NCI-H187 (cell line): ENCODE results near the gene CYP3A4.
"Not testable (repeated sequence)": the region's sequence is repeated elsewhere in the genome, so short reads cannot be mapped to it uniquely, and the experiment has no call there.

ENCODE experiments used
- DNase-seq, 2 experiments: peaks; one replicate each; lab custom pipeline; 2025; lab: John Stamatoyannopoulos, UW

The CYP3A4 gene

DNA sequence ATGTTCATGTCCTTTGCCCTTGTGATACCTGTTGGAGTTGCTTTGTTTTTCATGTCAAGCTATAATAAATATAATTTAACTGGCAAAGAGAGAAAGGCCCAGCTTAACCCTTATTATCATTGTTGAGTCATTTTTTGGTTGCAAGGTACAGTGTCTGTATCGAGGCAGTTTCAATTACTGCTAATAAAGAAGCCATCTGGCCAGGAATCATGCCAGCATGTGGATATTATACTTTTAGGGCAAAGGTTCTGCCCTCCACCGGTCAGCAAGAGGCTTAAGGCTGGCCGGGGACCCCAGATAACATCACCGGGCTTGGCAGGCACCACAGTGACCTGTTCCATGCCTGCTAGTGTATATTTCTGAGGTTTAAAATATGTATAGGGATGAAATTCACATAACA, 9.0 kb upstream of the CYP3A4 start:
- DNase-seq, result no peak

DNA sequence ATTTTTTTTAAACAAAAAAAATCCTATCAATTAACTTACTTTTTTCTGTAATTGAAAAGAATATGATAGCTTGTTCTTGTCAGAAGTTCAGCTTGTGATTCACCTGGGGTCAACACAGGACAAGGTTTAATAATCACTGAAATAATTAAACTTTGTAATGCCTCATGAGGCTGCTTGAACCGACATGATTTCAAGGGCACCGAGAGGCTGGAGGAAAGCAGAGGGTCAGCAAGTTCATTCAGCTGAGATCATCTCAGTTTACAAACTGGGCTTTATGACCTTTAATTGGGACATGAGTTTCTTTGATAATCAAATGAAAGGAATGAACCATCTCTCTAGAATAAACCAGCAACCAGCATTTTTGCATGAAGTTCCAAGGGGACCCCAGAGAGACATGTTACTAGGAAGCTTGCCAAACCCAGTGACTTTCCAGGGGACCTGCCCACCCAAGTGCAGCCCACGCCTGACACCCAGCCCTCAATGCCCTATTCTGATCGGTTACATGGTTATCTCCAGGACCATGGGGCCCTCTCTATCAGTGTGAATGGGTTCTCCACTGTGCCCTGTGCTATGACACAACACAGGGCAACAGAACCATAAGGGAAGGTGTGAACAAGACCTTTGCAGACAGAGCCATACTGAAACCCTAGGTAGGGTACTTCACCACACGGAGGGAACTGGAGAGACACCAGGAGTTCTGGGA, 7.8 kb upstream of the CYP3A4 start:
- DNase-seq, result no peak

DNA sequence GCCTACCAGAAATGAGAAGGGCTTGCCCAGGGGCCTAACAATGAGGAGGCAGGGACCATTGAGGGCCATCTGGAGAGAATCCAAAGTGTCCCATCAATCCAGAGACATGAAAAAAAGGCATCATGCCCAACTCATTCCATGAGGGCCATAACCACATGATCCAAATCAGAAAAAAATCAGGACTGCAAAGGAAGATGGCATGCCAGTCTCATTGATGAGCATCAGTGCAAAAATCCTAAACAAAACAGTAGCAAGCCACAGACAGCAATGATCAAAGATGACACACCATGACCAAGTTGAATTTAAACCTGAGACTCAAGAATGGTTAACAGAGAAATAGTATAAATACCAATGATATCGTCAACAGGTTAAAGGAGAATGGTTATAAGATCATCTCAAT, 7.0 kb upstream of the CYP3A4 start:
- DNase-seq, result no peak

DNA sequence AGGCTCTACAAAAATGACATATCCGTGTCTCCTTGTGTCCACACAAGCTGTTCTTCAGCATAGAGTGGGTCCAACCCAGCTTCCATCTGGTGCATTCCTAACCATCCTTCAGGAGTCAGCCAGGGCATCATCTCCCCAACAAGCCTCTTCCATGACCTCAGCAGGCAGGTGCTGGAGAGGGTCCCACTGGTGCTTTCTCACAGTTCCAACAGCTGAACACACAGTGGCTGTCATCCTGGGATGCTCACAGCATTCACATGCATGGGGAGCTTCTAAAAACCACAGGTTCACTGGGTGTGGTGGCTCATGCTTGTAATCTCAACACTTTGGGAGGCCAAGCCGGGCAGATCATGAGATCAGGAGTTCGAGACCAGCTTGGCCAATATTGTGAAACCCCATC, 6.4 kb upstream of the CYP3A4 start:
- DNase-seq, result no peak

DNA sequence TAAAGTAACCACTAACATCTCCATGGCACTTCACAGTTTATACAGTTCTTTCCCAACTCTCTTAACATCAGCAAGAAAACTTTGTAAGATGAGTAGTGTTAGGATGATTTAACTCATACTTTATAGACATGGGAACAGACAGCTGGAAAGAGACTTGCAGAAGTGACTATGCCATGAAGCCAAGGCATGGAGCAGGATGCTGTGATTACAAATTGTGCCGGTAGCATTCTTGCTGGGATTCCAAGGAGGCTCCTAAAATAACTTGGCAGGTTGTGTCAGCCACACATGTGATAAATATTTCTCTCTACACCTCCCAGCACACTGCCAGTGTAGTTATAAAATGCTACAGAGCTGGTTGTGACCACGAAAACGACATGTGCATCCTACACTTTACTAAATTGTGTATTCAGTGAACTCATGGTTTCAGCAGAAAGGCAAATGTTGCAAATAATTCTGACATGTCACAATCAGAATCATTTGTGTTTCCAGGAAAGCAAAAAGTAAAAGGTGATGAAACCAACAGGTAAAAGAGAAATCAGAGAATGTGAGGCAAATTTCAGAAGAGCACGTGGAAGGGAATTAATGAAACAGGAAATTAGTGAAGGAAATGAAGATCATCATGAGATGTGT, 5.6 kb upstream of the CYP3A4 start:
- DNase-seq, result no peak

DNA sequence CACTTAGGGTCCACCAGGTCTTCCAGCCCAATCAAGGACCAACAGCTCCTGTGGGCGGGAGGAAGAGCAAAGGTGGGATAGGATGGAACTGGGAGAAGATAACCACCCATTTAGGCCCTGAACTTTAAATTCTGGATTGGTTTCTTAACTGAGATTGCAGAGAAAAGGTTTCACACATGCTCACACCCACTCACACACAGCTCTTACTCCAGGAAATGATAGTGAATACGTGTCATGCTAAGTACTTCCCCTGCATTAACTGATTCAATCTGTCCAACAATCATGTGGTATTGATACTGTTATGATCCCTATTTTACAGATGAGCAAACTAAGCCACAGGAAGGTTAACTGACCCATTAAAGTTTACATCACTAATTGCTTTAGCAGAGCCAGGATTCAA, 4.6 kb upstream of the CYP3A4 start:
- no peak for DNase-seq

DNA sequence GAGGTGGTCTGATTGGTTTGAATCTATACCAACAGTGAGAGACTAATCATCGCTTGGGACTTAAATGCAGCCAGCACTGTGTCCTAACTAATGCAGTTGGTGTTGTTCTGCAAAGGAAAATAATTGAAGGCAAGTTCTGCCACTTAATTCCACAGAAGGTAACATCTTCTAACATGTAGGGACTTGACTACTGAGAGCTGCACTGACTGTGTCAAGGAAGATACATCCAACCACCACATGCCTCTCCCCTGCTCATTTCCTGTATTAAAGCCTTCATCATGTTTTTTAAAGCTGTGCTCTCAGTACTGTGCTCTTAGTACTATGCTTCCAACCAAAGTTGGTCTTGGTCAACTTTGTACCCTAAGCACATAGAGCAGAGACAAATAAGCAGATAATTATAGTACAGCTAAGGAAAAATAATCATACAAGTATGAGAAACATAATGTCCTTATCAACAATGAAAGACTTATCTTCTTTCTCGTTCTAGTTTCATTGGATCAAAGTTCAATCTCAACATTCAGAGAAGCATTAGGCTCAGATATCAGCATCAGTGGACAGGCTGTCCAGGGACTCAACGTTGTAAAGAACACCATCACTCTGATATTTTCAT, 2.8 kb upstream of the CYP3A4 start:
- DNase-seq, result no peak

DNA sequence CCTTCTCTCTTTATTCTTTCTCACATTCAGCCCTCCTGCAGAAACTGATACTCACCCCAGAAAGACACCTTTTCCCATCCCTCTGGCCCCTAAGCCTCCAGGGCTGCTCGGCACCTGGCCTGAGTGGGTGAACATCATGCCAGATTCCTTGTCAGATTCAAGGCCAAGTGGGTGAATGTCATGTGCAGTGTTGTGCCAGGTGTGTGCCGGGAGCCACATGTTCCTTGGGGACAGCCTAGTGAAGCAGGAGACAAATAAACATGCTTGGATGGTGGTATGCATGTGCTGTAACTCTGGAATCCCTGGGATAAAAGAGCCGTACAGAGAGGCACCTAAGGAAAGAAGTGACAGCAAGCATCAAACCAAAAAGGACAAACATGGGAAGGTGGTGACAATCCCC, 1.7 kb upstream of the CYP3A4 start:
- not testable (repeated sequence) for DNase-seq

DNA sequence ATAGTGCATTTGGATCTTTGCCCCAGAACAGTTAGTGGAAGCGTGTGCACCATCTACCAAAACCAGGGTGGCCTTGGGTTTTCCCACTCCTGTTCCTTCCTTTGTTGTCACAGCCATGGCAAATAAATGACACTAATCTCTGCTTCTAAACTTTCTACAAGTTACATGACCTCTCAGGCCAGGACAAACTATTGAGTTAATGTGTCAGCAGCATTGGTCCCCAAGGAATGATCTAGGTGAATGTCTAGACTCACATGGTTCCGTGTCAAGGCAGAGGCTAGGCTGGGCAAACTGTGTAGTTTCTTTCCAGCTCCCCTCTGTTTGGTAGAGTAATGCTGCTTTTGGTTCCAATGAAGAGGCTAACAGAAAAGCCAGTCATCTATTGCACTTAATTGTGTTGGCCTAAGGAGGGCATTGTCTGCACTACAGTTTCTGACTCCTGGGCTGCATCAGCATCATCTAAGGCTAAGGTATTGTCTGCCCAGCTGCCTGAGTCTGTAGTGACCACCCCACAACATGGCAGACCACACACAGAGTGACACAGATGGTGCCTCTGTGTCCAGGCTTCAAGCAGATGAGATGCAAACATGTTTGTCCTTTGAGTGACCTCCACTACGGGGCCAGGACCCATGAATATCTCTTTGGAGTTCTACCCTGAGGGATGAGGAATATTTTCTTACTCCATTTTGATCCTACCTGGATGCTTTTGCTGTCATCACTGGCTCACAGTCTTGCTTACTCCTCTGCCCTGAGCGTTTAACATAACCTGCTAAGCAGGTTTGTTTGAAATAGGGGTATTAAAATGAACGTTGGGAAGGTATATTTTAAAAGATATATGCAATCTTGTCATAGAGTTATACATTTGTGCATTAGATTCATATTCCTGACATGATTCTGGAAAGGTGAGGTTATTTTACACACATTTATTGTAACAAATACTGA, 1.7 kb downstream of the CYP3A4 start:
- no peak for DNase-seq

DNA sequence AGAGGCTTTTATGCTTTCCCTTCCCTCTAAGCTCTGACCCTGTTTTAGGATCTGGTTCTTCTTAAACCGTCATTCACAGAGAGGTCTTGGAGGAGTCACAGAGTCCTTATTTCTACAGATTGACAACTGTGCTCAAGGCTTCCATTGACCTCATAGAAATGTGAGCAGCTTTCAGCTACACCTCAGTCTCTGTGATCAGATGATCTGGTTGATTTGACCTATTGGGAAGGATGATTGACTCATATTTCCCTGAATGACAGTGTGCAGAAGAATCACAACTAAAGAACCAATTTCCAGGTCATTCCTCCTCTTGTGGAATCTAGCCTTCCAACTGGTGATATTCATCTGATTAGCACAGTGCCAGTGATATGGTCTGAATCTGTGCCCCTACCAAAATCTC, 3.4 kb downstream of the CYP3A4 start:
- DNase-seq, result no peak

DNA sequence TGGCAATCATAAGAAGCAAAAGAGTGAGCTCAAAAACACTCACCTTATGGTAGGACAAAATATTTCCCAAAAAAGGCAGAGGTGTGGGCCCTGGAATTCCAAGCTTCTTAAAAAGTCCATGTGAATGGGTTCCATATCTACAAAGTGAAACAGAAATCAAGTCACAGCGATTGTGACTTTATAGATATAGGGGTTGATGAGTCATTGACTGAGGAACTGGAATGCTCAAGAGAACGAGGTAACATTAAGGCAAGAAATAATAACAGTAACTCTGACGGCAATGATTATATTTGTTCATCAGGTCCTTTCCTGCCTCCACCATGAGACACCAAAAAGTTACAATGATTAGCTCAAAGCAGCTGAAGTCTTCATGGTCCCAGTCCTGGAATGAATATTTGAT, 4.0 kb downstream of the CYP3A4 start:
- no peak for DNase-seq

DNA sequence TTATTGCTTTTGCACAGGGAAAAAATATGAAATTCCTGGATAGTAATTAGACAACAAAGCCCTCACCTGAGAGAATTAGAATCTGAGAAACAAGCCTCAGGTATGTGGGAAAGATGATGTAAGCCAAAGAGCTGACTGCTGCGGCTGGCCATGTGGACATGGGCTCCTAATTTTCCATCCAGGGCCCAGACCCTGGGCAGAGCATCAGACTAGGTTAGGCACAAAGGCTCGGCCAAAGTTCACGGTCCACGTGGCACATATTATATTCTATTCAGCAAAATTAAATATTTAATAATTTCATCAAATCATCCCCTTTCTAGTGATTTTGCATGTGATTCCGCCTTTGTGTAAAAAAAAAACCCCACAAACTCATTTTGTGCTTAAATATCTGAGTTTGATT, 5.1 kb downstream of the CYP3A4 start:
- no peak for DNase-seq

DNA sequence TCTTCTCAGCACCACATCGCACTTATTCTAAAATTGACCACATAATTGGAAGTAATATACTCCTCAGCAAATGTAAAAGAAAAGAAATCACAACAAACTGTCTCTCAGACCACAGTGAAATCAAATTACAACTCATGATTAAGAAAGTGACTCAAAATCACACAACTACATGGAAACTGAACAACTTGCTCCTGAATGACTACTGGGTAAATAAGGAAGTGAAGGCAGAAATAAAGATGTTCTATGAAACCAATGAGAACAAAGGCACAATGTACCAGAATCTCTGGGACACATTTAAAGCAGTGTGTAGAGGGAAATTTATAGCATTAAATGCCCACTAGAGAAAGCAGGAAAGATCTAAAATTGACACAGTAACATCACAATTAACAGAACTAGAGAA, 10.6 kb downstream of the CYP3A4 start:
- DNase-seq, result not testable (repeated sequence)

DNA sequence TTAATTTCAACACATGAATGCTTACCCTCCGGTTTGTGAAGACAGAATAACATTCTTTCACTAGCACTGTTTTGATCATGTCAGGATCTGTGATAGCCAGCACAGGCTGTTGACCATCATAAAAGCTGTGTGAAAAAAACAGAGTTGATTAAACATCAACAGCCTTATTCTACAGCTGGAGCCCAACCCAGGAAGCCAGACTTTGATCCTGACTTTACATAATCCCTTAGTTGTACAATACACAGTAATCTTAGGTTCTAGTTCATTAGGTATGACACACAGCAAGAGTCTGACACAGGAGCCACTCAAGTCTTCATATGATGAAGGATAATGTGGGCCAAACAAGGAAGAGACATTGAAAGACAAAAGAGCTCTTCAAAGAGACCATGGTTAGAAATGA, 11.4 kb downstream of the CYP3A4 start:
- DNase-seq, result no peak

DNA sequence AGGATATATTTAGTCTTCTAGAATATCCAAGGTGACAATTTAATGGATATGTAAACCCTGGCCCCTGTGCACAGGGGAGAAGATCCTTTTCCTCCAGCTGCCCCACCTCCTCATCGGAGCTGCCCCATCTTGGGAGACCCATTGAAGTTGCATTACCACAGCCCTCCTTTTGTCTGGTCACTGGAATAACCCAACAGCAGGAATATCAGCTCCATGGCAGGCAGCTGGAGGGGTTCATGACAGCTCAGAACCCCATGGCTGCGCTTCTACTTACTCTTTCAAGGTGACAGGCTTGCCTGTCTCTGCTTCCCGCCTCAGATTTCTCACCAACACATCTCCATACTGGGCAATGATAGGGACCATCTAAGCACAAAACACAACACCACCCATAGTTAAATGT, 14.5 kb downstream of the CYP3A4 start:
- DNase-seq, result not testable (repeated sequence)

DNA sequence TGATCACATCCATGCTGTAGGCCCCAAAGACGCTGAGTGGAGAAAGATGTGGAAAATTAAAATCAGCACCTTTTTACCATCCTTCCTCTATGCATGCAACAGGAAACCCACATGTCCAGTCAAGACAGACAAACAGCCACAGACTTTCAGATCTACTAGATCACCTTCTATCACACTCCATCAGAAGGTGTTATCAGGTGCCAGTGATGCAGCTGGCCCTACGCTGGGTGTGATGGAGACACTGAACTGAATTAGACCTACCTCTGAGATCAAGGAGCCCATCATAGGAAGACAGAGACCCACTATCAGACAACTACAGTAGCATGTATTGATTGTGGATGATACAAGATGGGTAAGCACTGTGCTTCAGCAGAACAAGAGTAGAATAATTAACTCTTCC, 15.5 kb downstream of the CYP3A4 start:
- DNase-seq, result no peak

DNA sequence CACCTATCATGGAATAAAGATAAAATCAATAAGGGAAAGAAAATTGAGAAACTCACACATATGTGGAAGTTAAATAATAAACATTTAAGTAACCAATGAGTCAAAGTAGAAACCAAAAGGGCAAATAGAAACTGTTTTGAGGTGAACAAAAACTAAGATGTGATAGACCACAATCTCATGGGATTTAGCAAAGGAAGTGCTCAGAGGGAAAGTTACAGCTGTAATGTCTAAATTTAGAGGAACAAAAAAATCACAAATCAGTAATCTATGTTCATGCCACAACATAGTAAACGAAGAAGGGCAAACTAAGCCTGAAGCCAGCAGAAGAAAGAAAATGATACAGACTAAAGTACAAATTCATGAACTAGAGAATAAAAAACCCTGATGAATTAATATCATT, 16.3 kb downstream of the CYP3A4 start:
- DNase-seq, result no peak

DNA sequence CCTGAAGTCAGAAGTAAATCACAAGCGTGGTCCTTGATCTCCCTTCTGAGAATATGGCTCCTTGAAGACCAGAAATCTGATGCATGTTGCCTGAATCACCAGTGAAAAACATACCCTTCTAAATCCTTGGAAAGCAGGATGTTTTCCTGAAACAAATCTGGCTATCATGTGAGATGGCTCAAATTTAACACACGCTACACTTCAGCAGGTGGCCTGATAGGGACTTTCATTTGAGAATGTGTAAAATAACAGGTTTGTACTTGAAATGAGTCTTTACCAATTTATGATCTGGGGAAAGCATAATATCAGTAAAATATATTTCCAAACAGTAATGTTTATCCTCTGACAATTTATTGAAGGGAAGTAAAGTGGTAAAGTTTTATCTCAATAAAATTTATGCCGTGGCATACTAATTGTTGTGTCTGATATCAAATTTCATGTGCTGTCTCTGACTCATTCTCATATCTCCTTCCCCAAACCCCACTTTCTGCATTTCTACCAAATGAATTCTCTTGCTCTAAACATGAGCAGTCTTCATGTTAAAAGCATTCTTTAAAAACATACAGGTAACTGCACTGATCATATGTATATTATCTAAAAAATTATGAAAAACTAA, 17.4 kb downstream of the CYP3A4 start:
- DNase-seq, result no peak

DNA sequence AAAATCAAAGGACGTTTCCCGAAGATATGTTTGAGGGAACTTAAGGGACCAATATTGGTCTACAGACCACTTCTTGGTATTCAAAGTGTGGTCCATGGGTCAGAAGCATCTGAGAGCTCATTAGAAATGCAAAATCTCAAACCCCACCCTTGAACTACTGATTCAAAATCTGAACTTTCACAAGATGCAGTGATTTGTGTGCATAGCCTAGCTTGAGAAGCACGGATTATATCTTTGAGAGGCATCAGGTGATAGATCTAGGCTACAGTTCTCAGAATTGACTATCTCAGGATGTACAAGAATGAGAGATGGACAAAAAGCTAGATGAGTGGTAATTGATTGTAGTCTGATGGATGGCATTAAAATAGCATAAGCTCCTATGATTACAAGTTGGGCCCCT, 19.5 kb downstream of the CYP3A4 start:
- no peak for DNase-seq

DNA sequence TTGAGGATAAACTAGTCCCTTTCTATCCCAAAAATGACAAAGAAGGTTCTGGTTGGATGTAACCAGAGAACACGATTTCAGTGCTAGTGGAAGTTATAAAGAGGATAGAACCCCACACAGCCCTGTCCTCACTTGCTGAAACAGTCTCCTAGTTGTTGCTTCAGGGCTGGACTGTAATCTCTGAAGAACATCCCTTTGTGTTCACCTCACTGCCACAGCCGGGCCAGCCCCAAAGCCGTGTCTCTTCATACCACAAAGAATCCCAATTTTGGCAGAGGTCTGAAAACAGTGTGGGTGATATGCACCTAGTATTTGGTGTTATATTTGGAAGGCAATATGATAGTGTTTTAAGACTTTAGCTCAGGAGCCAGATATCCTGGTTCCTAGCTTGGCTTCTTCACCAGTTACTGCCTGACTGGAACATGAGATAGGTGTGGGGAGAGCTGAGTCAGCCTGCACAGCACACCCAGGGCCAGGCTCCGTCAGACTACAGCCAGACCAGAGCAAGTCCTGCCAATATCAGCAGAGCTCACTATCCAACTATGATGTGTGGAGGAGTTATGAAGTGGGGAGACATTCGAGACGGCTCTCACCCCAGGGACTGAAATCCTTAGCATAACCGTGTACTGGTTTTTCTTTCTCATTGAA, 21.2 kb downstream of the CYP3A4 start:
- no peak for DNase-seq

DNA sequence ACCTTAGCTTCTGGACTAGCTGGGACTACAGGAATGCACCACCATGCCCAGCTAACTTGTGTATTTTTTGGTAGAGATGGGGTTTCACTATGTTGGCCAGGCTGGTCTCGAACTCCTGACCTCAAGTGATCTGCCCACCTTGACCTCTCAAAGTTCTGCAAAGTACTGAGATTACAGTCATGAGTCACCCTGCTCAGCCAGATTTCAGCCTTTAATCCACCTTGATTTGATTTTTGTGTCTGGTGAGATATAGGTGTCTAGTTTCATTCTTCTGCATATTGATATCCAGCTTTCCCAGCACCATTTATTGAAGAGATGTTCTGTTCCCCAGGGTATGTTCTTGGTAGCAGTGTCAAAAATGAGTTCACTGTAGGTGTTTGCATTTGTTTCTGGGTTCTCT, 28.9 kb downstream of the CYP3A4 start:
- no peak for DNase-seq

DNA sequence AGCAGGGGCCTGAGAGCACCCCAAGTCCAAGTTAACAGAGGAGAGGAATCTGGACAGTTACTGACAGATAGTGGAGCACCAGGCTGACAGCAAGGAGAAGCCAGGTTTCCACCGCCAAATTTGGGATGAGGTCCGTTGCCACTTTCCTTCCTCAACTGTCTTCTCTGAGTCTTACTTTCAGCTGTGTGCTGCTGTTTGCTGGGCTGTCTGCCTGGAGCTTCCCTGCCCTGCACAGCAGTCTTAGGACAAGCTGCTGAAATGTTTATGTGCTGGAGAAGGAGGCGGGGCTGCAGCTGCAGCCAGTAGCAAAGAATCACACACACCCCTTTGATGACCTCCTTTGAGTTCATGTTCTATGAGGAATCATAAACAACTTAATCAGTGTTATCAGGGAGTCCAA, 31.6 kb downstream of the CYP3A4 start:
- no peak for DNase-seq
